HG02938 (cell line): ENCODE data around the gene CHST1.
A peak's percentile ranks its signal among the peaks of the same experiment; 100 is the strongest.

Experiments
- ATAC-seq: cut with Tn5 transposase; IDR thresholded peaks from one replicate; pipeline ENCODE4 v1.9.1; 2021; ENCODE audit warnings: mild to moderate bottlenecking, moderate library complexity; ENCODE audit not compliant: unreplicated experiment

The CHST1 gene

DNA sequence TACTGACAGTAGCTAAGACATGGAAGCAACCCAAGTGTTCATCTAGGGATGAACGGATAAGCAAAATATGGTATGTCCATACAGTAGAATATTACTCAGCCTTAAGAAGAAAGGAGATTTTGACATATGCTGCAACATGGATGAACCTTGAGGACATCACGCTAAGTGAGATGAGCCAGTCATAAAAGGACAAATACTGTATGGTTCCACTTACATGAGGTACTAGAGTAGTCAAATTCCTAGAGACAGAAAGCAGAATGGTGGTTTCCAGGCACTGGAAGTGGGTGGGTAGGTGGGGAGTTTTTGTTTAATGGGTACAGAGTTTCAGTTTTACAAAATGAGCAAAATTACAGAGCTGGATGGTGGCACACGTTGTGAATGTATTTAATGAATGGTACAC, 18.1 kb downstream of the CHST1 start:
- ATAC-seq = no peak

DNA sequence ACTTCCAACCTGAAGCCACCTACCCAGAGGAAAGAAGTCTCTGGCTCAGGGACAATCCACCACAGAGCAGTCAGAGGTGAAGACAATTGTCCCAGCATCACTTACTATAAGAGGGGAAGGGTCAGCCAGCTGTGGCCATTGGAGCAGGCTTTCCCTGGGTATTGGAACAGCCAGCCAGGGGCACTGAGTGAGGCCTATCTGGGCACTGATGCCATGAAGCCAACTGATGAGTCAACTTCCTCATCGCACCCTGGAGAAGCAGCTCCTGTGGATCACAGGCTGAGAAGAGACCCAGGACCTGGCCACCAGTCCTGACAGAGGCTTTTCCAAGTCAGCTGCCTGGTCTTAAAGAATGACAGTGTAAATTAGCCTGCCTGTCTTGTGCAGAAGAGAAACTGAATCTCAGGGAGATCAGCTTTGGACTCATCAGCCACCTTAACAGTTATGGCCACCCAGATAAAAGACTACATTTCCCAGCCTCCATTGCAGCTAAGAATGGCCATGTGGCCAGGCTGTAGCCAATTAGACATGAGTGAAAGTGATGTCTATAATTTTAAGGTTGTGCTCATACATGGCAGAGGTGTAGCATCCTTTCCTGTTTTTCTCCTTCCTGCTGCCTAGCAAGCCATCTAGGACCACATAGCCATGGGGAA, 19.0 kb downstream of the CHST1 start:
- ATAC-seq = peak; percentile 62

DNA sequence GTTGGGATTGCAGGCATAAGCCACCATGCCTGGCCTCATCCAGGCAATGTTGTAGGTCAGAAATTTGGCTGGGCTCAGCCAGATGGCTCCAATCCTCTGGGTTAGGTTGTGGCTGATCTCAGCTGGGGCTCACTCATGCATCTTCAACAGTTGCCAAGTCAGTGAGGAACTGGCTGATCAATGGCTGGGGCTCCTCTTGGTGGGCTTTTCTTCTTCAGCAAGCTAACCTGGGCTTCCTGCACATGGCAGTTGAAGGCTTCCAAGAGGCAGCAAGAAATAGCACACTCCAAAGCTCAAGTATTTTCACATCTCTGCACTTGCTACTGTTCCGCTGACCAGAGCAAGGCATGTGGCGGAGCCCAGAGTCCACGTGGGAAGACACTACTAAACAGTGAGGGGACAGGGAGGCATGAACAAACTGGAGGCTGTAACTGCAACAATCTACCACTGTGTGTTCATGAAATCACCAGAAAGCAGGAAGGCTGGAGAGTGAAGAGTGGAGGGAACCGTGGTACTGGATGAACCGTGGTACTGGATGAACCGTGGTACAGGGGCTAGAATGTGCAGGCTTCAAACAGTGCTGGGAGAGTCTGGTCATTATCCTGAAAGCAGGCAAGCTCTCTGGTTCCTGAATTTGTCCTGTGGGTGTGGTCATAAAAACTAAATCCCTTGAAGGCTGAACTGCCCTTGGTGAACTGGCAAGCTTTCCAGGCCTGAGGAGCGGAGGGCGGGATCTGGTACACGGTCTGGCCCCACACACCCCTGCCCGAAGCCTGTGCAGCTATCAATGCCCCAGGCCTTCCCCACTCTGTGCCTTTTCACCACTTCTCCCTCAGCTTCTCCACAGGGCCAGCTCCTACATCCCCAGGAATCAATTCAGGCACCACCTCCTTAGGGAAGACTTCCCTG, 20.2 kb downstream of the CHST1 start:
- ATAC-seq = no peak

DNA sequence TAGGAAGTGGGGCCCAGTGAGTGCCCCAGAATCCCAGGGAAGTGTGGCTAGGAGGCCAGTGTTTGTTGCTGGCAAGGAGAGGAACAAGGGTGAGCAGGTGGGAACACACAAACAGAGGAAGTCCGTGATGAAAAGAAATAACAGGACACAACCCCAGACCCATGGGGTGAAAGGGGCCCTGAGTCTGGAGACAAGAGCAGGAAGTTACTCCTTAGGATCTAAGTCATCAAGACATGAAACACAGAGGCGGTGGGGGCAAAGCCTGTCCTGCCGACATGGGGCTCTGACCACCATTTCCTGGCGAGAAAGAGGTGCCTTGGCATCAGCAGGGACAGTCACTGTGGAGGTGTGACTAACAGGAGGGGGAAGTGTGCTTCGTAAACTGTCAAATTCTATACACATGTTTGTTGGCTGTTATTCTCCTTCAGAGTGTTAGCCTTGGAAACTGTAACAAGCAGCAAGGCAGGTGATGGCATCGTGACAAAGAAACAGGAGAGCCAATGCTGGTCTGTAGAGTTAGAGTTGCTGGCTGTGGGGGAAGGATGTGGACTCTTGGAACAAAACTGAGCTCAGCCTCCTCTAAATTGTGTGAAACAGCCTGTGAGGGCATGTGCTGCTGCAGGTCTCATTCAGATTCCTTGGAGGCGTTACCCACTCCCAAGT, 21.7 kb downstream of the CHST1 start:
- ATAC-seq = no peak

DNA sequence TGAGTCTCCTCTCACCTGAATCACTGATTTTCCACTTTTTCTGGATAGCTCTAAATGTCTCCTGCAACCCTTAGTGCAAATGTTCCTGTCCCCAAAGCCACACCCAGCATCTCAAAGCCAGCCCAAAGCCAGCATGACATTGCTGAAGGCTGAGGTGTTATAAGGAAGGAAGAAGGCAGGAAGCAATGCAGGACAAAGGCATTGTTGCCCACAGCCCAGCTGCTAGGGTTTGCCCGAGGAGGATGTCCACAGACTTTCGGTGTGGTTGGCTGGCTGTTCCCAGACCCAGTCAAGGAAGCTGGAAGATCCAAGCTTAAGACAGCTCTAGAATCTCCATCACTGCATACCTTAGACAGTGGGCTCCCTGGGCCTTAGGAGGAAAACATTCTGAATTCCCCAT, 23.5 kb downstream of the CHST1 start:
- ATAC-seq = no peak

DNA sequence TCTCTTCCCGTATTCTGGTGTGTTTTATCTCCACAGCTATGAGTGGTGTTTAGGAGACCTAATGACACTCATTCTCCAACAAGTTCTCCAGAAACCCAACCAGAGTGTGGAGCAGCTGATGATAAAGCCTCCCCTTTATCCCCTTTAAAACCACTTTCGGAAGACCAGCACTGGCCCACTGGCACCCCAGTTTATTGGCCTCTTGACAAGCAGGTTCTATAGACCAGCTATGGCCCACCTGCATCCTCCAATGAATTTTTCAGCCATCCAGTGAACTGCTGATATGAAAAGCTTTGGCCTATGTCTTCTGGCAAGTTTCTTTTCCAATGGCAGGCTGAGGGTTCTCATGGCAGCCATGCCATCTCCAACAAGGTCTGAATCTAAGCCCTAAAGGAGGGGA, 27.4 kb downstream of the CHST1 start:
- no peak for ATAC-seq

DNA sequence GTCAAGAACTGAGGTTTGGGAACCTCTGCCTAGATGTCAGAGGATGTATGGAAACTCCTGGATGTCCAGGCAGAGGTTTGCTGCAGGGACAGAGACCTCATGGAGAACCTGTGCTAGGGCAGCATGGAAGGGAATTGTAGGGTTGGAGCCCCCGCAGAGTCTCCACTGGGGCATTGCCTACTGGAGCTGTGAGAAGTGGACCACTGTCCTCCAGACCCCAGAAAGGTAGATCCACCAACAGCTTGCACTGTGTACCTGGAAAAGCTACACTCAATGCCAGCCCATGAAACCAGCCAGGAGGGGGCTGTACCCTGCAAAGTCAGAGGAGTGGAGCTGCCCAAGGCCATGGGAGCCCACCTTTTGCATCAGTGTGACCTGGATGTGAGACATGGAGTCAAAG, 29.5 kb downstream of the CHST1 start:
- ATAC-seq = no peak

DNA sequence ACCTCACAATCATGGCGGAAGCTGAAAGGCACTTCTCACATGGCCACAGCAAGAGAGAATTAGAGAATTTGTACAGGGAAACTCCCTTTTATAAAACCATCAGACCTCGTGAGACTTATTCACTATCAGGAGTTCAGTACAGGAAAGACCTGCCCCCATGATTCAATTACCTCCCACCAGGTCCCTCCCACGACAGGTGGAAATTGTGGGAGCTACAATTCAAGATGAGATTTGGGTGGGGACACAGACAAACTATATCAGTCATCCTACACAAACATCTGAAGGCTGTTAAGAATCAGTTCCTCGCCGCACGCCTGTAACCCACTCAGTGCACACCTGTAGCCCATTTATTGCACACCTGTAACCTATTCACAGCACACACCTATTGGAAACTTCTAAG, 39.8 kb downstream of the CHST1 start:
- ATAC-seq = no peak

DNA sequence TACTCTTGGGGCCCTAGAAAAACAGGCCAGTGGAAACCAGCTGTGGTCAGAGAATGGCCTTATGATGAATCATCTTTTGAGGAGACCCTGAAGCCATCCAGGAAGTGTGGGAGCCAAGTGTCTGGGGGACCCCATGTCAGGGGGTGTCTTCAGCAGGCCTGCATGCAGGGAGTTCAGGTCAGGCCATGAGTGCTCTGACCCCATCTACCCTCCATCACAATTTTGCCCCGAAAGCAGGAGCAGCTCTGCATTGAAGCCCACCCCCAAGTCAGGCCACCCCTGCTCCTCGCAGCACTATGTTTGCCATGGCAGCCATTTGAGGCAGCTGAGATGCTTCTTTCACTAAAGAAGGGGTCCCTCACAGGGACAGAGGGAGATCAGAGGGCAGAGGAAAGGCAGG, 41.3 kb downstream of the CHST1 start:
- ATAC-seq = no peak

DNA sequence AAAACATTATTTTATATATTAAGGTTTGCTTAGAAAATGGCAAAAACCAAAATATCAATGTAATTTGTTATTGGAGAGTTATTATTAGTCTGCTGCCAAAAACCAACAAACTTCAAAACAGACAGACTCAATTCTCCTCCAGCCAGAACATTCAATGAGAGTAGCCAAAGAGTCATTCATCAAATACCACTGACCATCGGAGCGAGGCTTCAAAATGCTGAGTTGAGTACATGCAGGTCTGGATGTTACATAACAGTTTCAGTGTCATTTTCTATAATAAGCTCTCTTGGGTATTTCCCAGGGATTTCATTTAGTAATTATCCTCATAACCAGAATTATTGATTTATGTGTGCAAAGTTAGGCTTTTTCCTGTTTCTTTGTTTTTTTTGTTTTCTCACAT, 42.6 kb downstream of the CHST1 start:
- ATAC-seq = no peak

DNA sequence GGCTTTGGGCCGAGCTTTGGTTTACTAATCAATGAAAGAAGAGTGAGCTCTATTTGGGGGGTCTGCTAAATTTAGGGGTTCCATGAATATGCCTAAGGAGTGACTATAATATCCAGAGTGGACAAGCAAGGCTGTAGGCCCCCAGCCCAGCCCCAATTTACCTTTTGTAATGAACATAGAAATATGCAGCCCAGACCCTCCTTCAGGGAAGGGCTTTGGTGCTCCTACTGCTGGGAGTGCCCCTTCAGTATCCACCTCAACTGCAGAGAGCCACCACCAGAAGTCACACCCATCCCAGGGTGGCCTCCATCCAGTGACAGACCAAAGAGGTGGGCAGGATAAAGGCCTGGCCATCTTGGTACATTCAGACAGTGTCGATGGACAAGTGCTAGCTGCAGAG, 43.1 kb downstream of the CHST1 start:
- no peak for ATAC-seq

DNA sequence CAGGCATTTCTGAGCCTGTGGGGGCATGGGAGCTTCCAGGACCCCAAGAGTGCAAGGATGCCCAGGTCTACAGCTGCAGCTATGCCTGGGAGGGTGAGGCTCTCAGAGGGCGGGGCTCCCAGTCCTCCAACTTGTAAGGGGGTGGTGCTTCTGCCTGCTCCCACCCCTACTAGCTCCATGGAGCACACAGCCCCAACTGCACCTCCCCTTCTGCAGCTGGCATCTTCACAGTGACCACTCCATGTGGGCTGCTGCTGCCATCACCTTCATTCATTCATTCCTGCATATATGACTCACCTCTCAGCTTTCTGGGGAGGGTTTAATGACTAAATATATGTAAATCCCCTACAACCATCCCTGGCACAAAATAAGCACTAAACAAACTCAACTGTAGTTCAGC, 43.8 kb downstream of the CHST1 start:
- no peak for ATAC-seq

DNA sequence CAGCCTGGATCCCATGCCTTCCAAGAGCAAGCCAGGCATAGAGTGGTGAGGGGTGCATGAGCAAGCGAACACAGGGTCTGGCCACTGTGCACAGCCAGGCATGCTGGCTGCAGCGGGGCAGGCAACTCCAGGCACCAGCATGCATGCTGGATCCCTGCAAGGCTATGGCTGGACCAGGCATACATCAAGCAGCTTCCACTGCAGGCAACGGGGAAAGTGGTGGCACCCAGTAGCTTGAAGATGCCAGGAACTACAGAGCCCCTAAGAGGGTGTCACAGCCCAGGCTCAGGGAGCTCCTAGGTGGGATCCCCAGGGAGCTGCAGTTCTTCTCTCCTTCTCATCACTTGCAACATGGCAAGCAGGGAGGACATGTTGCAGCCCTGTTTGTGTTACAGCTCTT, 45.2 kb downstream of the CHST1 start:
- no peak for ATAC-seq

DNA sequence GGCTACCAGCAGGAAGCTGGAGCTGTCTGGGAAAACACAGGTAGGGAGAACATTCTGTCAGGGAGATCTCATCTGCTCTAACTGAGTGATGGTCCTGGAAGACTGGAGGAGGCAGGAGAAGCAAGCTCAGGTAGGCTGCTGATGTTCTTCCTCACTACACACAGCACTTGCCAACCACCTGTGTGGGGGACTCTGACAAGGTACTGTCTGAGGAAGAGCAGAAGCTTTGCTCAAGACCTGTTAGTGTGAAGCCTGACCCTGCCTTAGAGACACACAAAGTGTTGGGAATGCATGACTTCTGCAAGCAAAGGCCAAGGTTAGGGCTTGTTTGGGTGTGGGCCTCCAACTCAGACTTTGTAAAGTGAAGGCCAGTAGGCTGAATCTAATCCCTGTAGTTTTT, 46.5 kb downstream of the CHST1 start:
- ATAC-seq = no peak

DNA sequence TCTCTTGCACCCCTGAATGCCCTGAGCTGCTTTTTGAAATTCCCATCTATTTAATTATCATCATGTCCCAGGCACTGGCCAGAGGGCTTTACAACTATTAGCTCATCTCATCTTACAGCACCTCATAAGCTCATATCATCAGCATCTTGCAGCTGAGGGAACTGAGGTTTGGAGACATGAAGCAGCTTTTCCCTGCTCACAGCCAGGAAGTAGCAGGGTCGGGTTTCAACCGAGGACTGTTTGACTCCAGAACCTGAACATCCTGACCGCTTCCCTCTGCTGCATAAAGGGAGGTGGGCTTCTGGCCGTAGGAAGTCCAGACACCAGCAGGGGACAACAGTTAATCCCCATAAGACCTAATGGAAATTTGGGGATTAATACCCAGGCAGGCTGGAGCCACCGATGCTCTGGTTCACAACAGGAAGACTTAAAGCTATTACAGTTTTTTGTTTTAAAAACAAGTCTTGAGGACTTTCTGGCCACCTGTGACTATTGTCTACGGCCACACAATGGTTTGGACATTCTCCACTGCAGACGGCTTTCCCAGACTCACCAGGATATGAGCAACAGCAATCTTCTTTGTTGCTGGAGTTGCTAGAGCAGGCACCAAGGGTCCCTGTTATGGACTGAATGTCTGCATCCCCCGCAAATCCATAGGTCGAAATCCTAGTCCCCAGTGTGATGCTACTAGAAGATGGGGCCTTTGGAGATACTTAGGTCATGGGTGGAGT, 47.4 kb downstream of the CHST1 start:
- no peak for ATAC-seq

DNA sequence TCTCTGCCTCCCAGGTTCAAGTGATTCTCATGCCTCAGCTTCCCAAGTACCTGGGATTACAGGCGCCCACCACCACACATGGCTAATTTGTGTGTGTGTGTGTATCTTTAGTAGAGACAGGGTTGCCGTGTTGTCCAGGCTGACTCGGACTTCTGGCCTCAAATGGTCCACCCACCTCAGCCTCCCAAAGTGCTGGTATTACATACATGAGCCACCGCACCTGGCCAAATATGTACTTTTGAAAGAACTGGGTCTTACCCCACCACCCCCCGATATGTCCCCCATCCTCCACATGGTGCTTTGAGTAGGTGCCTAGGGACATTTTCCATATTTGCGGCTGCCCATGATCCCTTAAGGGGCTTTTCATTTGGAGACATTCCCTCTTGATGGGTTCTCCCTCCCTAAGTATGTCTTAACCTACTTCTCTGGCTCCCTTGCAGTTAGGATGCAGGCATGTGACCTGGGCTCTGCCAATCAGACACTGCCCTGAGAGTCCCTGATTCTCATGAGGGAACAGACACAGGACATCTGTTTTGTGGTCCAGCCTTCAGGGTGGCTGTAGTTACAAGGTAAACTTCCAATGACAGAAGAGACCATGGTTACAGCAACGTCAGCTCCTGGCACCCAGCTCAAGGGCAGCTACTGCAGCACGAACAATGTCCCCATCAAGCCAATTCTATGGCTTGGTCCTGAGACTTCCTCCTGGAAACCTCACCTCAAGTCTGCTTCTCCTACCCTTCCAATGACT, 48.4 kb downstream of the CHST1 start:
- ATAC-seq = no peak

DNA sequence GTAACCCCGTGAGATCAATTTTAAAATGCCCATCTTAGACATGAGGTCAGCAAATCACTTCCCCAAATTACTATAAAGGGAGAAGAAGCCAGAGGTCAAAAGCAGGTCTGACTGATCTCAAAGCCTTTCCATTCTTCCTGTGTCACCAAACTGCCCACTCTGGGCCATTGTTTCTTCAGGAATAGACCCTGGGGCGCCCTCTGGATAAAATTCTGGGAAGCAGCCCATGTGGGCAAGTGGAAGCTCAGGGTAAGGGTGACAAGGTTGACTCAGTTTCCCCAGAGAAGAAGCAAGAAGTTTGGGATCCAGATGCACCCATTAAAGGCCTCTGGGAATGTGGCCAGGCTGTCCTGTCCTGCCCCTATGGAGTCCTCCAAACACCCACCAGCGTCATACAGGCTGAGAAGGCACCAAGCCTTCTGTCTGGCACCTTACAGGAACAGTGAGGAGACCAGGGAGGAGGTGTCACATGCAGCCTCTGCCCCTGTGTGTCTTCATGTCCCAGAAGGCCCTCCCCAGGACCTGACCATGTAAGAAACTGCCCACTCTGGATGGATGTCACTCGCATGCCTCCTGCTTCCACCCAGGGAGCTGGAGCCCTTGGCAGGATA, 50.1 kb downstream of the CHST1 start:
- ATAC-seq = no peak

DNA sequence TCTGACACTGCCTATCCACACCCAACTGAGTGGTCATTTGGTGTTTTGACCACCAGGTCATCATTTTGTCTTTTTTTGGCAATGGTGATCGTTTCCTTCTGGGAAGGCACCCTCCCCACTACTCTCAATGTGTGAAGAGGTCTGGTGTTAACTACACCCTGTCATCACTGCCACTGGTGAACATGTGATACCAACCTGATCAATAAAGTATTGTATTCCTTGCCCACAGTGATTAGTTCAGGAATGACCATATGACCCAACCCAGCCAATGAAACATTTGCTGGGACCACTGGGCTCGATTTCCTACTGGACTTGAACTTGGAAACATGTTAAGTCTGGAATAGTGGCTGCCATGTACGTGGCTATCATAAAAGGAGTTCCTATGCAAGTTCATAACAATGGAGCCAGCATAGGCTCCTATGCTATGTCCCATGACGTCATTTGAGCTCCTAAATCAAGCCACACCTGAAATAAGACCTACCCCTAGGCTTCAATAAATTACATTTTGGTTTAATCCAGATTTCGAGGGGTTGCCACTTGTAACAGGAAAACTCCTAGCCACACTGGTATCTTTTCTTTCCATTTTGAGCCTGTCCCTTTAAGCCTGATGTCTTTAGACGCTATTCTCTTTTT, 51.1 kb downstream of the CHST1 start:
- ATAC-seq = no peak

DNA sequence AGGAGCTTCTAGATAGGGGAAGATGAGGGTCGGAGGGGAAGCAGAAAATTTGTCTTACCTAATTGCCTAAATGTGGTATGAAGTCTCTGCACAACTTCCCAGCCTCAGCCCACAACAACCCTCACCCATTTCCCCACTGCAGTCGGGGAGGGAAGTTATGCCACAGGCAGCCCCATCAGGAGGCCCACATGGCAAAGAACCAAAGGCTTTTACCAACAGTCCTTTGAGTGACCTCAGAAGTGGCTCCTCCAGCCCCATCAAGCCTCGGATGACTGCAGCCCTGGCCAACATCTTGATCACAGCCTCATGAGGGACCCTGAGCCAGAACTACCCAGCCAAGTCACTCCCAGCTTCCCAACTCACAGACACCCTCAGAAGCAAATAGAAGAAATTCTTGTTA, 54.8 kb downstream of the CHST1 start:
- ATAC-seq = no peak

DNA sequence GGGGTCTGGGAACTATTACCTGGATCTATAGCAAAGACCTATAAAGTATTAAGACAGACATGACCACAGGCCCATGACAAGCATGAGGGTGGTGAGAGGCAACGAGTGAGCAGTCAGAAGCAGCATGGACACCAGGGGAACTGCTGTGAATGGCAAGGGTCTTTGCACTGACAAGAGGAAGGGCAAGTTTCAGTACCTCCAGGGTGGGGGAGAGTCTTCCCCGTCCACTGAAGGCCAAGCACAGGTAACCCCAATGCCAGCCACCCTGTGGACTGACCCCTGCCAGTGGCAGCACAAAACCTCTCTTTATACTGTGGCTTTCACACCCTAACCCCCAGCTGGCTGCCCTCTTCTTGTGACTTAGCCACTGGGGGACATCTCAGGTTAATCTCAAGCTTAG, 55.5 kb downstream of the CHST1 start:
- ATAC-seq = no peak
